DMS153 treated with DMSO at 0.1 percent for 48 hours (cell line): ENCODE data around the gene RIC8B.

ENCODE experiments used
- DNase-seq: peaks from one replicate; lab custom pipeline; 2025; ENCODE audit not compliant: unreplicated experiment; lab: John Stamatoyannopoulos, UW

The RIC8B gene

DNA sequence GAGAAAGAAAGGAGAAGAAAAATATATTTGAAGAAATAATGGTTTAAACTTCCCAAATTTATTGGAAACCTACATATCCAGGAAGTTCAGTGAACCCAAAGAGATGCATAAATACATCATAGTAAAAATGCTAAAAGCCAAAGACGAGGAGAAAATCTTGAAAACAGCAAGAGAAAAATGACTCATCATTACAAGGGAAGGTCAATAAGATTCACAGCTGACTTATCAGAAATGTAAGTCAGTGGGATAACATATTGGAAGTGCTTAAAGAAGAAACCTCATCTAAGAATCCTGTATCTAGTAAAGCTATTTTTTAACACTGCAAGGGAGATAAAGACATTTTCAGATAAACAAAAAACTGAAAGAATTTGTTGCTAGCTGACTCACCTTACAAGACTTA, 19.9 kb downstream of the RIC8B start:
- DNase-seq: no peak

DNA sequence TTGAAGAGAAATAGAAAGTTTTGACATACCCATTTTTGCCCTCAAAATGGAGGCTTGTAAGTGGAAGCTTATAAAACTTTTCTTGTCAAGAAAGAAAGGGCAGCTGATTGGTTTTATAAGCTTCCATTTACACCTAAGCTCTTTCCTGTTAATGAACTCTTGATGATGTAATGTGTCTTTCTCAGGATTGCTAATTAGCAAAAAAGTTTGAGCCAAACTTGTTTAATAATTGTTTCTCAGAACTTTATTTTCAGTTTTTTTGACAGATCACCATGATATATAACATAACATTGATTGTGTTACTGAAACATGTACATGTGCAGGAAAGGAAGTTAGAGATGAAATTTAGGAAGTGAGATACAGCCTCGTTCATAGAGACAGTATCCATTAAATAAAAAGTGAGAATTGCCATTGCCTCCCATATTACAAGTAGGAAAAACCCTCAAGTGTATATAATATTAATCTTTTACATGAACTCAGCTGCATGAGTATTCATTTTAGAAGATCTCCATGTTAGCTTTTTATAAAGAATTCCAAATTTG, 26.8 kb downstream of the RIC8B start:
- no peak for DNase-seq

DNA sequence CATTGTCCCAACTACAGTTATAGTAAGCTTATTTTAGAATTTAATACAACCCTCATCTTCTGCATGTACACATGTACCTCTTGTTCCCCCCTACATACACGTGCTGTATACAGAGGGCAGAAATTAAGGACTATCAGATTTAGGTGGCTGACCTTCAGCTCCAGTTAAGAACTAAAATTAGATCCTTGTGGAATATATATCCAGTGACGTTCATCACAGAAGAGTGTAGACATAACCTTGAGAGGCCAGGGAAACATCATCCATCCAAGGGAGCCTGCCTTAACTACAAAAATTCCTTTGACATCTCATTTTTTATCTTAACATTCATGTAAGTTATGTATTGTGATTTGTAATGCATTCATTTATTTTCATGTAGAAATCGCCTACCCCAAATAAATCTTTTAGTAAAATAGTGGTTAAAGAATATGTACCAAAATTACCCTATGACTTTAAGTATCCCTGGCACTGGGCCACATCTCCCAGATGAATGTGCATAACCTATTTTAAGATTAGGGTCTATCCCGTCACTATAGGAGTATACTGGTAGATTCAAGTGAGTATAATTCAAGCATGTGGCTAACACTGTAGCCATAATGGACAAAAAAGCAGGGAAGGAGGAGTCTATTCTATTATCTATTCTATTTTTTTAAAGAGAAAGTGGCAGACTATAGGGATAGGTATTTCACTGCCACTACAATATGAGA, 27.5 kb downstream of the RIC8B start:
- DNase-seq: no peak

DNA sequence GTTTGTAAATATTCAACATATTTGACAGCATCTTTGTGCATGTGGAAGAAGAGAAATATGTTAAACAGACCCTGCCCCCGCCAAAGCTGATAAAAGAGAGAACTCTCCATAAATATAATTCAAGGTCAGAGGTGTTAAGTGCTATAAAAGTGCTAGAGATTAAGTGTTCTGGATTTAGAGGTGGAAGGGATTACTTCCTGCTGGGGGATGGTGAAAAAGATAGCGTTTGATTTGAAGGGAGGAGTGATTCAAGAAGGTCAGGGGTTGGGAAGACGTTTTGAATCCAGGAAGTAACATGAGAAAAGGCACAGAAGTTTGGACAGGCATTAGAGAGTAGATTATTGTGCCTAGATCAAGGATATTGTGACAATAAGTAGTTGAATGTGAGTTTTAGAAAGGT, 30.2 kb downstream of the RIC8B start:
- DNase-seq: no peak

DNA sequence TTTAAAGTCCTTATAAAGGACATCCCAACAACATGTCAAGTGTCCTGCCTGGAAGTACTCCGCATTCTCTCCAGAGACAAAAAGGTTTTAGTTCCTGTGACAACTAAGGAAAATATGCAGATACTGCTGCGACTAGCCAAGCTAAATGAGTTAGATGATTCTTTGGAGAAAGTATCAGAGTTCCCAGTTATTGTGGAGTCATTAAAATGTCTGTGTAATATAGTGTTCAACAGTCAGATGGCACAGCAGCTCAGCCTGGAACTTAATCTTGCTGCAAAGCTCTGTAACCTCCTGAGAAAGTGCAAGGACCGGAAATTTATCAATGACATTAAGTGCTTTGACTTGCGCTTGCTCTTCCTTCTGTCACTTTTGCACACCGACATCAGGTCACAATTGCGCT, 40.2 kb downstream of the RIC8B start:
- DNase-seq: no peak

DNA sequence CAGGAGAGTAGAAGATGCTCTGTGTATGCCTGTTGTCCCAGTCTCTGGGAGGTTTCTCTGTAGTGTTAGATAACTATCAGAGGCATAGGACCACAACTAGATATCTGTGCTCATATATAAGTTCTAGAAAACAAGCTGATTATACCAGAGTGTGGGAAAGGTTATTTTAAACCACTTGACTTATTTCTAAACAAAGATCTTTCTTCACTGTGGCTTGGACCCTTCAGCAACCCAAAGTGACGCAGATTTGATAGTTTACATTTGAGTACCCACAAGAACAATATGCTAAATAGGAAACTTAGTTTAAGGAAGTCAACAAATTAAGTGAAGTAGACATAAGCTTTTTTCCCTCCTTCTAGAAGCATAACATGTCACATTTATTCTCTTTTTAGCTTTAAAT, 41.3 kb downstream of the RIC8B start:
- DNase-seq: no peak

DNA sequence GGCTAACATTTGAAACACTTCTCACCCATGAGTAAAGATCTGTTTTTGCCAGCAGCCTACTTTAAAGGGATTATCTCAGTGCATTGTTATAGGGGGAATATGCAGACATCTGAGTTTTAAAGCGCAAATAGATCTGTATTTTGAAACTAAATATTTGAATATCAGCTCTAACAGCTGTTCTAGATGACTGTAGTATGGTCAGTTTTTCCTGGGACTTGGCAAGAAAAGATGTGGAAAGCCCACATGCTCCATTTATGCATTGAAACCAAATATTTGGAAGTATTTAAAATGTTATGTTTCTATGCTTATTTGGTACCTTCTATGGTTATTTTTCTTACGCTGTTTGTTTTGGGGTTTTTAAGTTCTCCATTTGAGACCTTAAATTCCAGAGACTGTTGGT, 41.7 kb downstream of the RIC8B start:
- no peak for DNase-seq

DNA sequence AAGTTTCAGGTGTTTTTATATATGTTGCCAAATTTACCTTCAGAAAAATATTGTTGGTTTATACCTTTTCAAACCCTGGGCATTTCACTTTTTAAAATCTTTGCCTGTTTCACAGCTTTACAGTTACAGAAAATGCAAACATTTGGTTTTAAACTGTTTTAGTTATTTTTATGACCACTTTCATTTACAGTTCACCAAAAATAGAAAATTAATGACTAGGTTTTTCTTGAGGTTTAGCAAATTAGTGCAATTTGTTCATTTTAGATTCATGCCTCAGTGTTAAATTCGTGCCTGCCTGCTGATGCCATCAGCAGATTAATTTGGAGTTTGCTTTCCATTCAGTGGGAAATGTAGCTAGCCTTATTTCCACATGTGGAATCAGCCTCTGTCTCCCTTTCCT, 45.5 kb downstream of the RIC8B start:
- DNase-seq: no peak

DNA sequence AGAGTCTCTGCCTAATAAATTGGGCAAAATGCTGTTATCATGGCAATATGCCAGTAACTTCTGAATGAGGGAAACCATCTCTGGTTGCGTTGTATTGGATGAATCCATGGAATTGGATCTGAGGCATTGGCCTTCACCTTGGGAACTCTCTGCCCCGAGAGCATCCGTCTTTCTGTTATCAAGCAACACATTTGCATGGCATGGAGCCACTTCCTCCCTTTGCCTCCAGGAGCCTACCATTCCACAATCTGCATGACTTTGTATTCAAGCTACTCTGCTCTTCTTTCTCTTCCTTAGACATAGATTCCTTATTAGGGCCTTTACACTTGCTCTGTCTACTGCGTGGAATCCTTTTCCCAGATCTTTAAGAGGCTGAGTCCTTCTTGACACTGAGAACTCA, 57.2 kb downstream of the RIC8B start:
- no peak for DNase-seq

DNA sequence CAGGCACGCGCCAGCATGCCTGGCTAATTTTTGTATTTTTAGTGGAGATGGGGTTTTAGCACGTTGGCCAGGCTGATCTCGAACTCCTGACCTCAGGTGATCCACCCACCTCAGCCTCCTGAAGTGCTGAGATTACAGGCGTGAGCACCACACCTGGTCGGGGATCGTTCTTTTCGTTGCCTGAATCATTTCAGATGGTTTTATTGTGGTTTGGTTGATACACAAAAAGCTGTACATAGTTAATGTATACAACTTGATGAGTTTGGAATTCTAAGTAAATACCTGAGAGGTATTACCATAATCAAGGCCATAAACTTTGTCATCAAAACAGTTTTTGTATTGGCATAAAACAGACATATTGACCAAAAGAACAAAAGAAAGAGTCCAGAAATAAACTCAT, 63.3 kb downstream of the RIC8B start:
- DNase-seq: no peak

DNA sequence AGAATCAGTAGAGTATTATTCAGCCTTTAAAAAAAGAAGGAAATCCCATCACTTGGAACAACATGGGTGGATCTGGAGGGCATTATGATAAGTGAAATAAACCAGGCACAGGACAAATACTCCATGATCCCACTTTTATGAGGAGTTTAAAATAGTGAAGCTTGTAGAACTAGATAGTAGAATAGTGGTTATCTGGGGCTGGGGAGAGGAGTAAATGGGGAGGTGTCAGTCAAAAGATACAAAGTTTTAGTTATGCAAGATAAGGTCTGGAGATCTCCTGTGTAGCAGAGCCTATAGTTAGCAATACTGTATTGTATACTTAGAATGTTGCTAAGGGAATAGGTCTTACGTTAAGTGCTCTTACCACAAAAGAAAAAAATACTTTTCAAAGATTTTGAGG, 64.9 kb downstream of the RIC8B start:
- no peak for DNase-seq

DNA sequence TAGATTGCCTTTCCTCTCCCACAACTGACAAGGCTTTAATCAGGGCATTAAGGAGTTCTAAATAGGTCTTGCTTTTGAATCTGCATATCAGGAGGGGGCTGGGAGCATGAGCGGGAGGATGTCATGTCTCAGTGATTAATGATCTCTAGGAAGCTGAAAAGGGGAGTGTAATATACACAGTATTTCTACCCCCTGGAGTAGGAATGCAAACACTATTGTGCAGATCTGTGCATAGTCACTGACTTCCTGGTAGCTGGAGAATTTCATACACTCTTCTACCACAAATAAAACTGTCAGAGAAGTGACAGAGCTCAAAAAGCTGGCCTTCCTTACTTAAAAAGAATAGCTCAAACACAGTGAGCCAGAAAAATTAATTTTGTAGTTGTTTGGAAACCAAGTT, 65.8 kb downstream of the RIC8B start:
- peak; percentile 72 for DNase-seq

DNA sequence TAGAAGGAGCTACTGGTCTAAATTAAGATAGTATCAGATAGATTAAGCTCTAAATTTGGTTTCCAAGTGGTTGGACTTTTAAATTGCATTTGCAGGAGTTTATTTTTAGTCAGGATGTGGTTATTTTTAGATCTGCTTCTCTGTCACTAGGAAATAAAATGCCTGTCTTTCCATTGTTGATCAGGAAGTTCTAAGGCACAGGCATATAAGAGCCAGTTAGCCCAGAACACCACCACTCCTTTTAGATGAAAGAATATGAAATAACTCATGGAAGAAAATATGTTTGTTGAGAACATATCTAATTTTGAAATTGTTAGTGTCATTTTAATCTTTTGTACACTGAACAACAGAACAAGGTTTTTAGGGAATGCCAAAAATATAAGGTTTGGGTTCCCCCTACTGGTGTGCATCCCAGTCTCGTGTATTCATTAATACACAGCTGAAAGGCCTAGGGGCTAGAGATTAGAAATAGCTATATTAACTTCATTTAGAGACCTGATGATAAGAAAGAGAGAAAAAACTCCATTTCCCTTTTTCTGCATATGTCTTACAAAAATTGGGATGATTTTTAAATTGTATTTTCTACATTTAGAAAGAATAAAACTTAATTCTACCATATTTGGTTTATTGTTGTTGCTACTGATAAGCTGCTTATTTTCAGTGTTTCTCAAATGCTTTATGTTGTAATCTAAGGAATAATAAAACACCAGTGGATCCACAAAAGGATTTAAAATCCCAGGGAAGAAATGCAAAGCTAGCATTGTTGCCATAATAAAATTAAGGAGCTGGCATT, 67.2 kb downstream of the RIC8B start:
- DNase-seq: peak; percentile 83

DNA sequence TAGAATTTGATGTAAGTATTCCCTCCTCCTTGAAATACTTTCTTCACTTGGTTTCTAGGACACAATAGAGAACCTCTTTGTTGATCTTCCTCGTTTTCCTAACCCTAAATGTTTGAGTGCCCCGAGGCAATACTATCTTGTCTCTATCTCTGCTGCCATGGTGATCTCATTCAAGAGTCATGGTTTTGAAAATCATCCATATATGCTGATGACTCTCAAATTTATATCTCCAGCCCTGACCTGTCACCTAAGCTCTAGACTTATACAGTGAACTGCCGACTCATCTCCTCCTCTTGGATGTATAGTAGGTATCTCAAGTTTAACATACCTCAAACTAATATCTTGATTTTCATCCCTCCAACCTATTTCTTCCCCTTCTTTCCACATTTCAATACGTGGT, 71.4 kb downstream of the RIC8B start:
- DNase-seq: no peak

DNA sequence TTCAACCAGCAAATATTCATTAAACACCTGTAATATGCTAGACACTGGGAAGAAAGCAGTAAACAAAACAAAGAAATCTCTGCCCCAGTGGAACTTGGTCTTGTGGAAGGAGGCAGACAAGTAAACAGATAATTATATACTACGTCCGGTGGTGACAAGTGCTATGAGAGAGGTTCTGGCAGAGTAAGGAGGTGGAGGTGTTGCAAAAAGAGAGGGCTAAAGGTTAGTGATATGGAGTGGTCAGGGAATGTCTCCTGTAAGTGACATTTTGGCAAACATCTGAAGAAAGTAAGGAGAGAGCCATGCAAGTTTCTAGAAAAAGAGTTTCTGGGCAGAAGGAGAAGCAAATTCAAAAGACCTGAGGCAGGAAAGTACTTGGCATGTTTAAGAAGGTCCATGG, 73.4 kb downstream of the RIC8B start:
- no peak for DNase-seq

DNA sequence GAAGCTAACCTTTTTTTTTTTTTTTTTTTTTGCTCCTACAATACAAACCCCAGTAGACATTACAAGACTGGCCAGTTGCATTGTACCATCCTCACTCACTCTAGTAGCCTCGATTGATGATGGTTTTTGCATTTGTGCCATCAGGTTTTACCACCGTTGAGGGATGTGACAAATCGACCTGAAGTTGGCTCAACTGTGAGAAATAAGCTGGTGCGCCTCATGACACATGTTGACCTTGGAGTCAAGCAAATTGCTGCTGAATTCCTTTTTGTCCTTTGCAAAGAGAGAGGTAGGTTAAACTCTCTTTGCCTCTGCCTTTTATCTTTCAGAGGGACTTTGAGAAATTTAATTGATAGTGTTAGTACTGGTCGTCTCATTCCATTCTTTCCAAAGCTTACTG, 76.8 kb downstream of the RIC8B start:
- DNase-seq: no peak

DNA sequence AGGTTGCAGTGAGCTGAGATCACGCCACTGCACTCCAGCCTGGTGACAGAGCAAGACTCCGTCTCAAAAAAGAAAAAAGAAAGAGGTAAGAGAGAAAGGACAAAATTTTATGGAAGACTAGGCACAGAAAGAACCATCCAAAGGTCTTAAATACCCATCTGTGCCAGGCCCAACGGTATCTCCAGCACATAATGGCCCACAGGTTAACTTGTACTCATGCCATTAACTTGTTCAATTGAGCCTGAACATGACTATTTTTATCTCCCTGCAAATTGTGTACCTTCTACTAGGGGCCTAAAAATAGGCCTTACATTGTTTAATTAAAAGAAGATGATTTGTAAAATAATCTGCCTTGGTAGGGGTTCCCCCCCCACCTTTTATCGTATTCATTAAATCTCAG, 80.2 kb downstream of the RIC8B start:
- DNase-seq: no peak

DNA sequence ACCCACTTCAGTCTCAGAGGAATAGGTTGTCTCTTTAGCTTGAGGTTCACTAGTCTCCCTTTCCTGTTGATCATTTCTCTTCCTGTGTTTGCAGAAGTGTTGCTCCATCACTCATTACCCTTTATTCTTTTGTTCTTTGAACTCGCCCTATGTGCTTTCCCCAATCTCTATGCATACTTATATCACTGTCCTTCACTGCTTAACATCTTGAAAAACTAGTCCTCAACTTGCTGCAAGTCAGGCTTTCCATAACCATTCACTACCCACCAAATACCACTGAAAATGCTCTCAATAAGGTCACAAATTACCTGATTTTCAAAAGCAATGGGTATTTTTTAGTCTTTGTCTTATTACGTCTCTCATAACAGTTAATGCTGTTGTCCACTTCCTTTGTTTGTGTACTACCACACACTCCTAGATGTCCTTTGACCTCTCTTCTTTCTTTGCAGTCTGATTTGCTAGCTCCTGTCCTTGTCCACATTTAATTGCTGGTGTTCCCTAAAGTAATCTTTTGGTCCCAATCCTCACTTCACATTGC, 80.8 kb downstream of the RIC8B start:
- no peak for DNase-seq

DNA sequence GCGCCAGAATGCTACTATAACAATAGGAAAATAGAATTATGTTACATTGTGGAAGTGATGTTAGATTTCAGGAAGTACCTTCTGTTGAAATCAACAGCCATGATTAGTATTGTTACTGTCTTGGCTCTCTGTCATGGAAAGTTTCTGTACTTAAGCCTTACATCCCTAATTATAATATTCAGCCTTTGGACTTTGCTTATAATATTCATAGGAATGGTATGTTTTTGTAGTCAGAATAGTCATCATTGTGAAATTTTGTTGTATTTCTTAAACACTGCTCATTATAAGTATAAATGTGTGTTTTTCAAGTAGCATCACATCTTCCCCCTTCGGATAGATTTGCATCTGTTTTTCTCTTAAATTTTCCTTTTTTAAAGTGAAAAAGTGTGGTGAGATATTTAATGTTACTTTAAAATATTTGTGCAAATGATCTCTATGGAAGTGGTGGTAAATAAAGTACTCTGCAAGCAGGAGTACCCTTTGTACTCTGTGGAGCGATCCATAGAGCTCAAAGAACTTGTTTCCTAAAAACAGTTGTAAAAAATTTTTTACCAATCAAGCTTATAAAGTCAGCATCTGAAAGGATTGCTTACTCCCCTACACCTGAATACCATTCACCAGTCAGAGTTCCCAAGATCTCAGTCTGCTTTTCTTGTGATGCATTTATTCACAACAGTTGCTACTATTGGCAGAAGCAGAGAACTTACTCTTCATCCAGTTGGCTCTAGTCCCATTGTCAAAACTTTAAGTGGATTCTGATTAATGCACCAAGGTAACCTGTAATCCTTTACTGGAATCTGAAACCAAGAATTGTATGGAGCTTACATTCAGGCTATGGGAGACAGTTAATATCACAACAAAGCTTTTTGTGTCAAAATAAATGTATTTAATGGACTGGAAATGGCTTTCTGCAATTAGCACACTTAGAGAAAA, 87.8 kb downstream of the RIC8B start:
- no peak for DNase-seq

DNA sequence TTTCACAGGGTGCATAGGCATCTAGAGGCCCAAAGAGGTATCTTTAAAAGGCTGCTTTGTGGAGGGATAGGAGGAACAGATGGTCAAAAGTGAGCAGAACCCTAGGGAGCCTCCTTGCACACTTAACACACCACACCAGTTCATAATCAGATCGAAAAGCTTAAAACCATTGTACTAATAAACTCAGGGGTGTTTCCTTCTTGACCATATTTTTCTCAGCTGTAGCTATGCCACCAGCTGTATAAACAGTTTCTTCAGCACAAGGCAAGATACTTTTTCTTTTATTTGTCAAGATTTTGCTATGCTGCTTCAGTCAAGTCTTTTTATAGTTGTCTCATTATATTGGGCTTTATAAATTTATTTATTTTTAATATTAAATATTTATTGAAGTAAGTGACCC, 88.7 kb downstream of the RIC8B start:
- no peak for DNase-seq

DNA sequence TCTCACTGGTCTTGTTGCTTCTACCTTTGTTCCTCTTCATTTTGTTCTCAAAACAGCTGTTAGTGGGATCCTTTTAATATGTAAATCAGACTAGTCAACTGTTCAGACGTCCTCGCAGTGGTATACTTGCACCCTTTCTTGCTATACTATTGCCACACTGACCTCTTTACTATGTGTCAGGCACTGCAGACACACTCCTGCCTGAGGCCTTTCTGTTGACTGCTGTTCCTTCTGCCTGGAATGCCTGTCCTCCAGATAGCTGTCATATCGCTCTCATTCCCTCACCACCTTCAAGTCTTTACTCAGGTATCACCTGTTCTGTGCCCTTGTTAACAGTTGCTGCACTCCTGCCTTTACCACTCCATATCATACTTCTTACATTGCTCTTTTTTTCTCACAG, 91.2 kb downstream of the RIC8B start:
- DNase-seq: no peak
